ENCODE measurements around the gene PRKRA.
"Not testable (repeated sequence)": the region's sequence is repeated elsewhere in the genome, so short reads cannot be mapped to it uniquely, and the experiment has no call there.

Gene PRKRA

DNA sequence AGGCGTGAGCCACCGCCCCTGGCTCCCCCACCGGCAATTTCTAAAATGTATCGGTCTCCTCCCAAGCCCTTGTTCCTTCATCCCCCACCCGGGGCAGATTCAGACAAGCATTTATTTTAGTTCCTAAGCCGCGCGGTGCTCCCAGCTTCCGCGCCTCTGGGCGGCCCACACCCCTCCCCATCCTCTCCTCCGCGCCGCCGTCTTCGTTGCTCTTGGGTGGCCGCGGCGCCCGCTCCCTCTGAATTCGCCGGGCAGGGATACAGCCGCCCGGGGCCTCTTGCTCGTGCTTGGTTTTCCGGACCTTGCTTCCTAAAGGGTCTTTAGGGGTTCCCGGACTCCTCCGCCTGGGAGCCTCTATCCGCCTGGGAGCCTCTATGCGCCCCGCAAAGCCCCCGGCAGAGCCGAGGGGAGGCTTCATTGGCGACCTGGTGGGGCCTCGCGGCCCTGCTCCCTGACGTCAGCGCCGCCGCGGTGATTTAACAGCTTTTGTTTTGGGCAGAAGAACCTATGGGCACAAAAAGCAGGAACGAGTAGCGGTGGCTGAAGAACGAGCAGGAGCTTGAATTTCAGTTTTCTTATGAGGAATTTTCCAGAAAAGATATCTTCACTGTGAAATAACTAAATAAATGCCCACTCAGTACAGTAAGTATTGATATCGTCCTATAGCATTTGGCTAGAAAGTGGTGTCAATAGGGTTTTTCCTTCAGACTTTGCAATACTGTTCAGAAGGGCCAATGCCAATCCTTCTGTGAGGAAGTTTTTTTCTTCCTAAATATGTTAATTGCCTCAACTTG is 37.3 kb downstream of the PRKRA start:
- DNase-seq: peak; percentile 85 to 92 (median 88)

DNA sequence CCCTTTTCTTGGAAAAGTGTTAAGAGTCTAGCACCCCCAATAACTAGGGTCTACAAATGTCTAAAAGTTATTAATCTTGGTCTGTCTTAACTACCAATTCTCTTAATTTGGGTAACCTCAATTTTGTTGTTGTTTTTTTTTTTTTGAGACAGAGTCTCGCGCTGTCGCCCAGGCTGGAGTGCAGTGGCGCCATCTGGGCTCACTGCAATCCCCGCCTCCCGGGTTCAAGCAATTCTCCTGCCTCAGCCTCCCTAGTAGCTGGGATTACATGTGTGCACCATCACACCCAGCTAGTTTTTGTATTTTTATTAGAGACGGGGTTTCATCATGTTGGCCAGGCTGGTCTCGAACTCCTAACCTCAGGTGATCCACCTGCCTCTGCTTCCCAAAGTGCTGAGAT is 38.5 kb downstream of the PRKRA start:
- not testable (repeated sequence) for DNase-seq

- DNase-seq: no peak
These were observed 38.9 kb downstream of the PRKRA start for GRCh38 chr2:178412047-178412446.

GRCh38 chr2:178409261-178409660 is 41.7 kb downstream of the PRKRA start:
- DNase-seq: no peak

DNA sequence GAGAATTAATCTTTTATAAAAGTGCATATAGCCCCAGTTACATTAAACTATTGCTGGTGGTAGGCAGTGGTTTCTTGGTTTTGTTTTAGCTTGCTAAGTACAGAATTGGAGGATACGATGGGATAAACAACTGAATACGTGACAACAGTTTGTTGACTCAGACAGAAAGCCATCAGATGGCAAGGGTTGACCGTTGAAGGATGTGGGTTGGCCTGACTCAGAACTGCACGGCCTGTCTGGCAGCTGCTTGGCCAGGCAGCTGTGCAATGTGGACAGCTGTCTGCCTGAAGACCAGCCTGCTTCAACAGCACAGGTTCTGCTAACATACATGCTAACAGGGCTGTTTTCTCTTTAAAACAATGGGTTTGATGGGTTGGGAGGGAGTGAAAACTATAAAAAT is 46.6 kb downstream of the PRKRA start:
- peak; percentile 43 to 58 (median 50) for DNase-seq

DNA sequence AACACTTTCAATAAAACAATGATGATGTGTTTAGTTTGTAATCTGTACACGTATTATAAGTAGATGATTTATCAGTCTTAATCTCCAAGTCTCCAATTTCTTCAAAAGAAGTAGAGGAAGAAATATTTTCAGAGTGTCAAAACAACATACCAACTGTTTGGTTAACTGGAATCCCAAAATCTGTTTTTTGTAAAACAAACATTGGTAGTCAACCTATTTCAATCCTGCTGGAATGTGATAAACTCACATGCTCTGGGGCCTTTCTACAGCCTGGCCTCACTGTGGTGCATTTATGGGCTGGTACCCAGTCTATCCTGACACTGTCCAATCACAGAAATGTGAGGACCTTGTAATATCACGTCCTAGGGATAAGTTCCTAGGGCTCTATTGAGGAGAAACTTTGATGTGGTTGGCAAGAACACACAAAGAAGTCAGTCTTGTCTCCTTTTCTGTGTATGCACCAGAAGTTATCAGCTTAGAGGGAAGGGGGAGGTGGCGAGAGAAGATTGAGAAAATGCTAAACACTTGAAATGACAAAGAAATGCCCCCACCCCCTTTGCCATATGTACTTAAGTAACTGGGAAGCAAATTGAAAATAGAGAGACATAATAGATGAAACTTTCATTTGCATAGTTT is 47.2 kb downstream of the PRKRA start:
- DNase-seq: no peak

GRCh38 chr2:178401994-178402437 is 49.0 kb downstream of the PRKRA start:
- no peak for DNase-seq

DNA sequence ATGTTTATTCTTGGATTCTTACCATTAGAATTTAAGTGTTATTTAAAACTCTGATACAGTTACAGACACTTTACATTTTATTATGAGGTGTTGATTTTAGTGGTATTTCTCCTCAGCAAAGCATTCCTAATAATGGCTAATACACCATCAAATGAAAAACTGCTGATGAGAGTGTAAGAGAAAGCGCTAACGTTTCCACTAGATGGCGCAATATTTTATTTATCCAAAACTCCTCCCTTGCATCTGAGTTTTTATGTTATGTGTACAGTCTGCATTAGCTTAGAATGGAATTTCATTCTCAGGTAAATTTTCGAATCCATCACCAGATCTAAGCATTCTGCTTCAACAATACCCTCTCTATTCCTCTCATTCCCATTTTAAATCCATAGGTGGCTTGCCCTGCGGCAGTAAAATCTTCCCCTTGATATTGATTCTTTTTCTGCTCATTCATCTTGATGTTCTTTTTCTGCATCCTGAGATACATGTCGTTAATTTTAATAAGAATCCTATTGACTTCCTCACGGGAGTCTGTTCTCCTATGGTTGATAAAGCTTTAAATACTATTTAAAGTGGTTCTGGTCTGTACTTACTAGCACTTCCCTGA is 53.9 kb downstream of the PRKRA start:
- DNase-seq: peak; percentile 33 to 82 (median 64)

DNA sequence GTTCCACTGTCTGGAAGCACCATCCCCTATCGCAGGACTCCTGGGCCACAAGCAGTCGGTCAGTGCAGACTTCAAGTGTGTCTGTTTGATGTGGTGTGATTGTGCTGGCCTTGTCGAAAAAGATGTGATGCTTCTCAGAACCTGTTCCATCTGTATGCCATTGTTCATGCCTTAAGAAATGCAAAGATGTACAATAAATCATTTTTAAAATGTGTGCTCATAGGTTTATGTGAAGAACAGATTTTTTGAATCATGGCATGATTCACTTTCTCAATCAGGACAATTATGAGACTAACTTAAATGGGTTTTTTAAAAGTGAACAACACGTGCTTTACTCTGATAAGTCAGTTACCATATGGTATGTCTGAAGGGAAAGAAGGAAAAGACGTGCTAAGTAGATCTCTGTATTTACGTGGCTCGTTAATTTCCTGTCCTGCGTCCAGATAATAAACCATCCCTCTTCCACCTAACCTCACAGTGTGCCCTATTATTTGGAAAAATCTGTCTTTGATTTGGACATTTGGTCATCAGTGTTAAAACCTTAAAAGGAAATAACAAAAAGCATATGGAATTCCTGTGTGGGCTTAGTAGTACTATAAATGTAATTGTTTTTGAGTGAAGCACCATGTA is 54.9 kb downstream of the PRKRA start:
- DNase-seq: no peak

DNA sequence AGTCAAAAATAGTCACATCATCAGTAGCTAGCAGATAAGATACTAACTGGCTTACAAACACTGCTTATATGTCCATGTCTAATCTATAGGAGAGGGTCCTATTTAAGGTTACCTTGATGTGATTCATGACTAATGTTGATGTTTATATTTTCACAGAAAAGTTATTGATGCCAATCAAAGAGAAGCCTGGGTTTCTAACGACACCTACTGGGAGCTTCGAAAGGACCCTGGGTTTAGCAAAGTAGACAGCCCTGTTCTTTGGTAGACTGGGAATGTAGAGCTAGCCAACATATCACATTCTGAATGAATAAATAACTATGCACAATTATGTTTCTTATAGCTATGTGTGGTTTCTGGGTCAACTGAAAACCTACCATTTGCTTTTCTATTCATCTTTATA is 55.7 kb downstream of the PRKRA start:
- no peak for DNase-seq

DNA sequence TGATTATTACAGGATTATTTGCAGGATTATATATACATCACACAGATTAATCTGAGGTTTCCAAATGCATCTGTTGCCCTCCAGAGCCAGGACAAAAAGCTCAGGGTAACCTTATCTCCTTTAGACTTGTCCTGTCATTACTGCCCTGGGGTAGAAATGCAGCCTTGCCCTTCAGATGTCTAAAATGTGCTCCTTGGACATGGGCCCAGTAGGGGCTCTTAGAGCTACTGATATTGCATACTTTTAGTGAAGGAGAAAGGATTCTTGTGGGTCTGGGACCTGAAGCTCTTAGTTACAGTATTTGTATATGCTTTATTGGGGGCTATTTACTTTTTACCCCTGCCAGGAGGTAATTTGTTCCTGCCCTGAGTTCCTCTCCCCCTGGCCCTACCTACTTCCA is 56.1 kb downstream of the PRKRA start:
- no peak for DNase-seq

- DNase-seq: no peak
These were observed 58.8 kb downstream of the PRKRA start for GRCh38 chr2:178392215-178392614.

DNA sequence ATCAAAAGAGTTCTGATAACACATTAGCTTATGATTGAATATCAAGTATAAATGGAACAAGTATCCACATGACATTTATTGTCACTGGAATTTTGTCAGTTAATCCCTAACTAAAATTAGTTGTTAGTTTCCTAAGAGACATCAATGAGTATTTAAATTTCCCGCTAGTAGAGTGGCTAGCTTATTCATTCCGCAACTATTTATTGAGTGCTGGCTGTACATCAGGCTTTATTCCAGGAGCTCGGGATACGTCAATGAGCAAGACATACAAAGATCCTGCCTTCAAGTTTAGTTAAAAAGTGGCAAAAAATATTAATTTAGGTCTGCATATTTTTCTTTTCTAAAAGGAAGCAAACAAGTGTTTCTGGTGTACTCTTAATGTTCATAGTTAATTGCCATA is 59.3 kb downstream of the PRKRA start:
- DNase-seq: no peak

- DNase-seq: no peak
These were observed 62.7 kb downstream of the PRKRA start for GRCh38 chr2:178388287-178388686.

DNA sequence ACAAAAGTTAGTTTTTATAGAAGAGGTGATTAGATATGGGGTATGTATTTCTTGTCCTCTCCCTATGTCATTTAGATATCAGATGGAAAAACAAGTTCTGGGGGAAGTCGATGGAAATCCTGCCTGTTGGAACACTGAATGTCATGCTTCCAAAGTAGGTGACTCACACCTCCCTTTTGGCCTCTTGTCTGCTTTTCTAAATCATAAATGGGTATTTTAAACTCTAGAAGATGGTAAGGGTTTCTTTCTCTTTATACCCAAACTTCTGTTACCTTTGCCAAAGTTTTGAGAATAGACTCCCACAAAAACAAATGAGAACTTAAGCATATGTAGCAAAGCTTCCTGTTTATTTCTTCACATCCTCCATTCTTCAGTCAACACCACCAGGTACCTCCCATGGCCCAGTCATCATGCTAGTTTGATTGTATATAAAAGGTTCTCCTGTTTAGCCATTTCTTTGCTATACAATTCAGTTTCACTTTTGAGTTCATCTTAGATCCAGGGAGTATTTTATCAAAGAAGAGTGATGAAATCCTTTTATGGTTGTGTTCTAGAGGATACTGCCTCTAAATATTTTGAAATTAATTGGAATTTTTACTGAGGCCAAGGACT is 63.9 kb downstream of the PRKRA start:
- no peak for DNase-seq

DNA sequence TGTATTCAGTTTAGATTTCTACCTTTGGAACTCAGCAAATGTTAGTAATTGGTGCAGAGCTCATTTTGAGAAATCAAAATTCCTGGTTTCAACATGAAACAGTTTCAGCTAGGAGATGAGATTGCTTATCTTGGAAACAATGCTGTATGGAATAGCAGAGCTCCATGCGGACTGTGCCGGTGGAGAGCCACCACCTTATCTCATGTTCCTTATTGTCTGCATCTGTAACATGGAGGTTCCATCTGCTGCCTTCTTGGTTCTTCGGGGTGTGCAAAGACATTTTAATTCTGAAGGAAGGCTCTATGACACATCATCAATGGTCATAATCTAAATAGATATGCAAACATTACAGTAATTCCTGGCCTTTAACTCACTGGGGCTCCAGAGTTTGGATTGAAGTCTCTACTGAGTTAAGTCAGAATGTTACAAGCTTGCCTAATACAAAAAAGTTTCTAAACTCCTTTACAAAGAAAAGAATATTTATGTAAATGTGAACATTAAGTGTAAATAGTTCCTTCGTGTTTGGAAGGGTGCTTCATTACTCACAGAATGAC is 65.3 kb downstream of the PRKRA start:
- no peak for DNase-seq

- no peak for DNase-seq
These were observed 67.3 kb downstream of the PRKRA start for GRCh38 chr2:178383718-178384117.
